GM13976 (cell line): ENCODE results near the gene NFATC4.

Source experiments
- DNase-seq: peaks from one replicate; pipeline ENCODE4 v3.0.0; 2012; ENCODE audit warnings: low spot score
- in situ Hi-C: fragments of 300-500 bp; cut with MboI; formaldehyde crosslinking; loops from one replicate; pipeline ENCODE4 v1.12.0; 2022; ENCODE audit warnings: low sequenced_read_pairs, mixed read lengths, inconsistent platforms; ENCODE audit not compliant: unreplicated experiment
- TF ChIP-seq, protein P1 (sequence below): IDR thresholded peaks from 2 replicates; pipeline ENCODE4 v1.5.1; 2012; ENCODE audit warnings: borderline replicate concordance, mild to moderate bottlenecking; ENCODE audit not compliant: insufficient read depth; ENCODE audit errors: extremely low read depth, missing control alignments, control extremely low read depth

Gene NFATC4

DNA sequence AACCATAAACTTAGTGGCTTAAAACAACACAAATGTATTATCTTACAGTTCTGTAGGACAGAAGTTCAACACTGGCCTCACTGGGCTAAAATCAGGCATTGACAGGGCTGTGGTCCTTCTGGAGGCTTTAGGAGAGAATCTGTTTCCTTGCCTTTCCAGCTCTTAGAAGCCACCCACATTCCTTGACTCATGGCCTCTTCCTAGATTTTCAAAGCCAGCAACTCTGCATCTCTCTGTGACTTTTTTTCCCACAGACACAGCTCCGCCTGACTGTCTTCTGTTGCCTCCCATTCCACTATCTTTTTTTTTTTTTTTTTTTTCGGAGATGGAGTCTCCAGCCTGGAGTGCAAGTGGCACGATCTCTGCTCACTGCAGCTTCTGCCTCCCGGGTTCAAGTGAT lies 11.8 kb upstream of the NFATC4 start:
- DNase-seq = no peak
- in situ Hi-C loops = no loop called here

DNA sequence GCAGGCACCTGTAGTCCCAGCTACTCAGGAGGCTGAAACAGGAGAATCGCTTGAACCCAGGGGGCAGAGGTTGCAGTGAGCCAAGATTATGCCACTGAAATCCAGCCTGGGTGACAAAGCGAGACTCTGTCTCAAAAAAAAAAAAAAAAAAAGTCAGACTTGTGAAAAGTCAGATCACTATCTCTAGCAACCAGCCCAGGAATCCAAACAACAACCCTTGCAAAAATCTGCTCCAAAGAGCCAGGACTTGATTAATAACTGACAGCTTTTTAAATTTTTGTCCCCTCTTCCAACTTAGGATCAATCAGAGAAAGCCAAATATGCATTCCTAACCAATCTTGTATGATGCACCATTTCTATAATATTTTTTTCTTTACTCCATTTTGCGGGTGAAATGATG lies 7.7 kb upstream of the NFATC4 start:
- TF ChIP-seq, protein P1, sequence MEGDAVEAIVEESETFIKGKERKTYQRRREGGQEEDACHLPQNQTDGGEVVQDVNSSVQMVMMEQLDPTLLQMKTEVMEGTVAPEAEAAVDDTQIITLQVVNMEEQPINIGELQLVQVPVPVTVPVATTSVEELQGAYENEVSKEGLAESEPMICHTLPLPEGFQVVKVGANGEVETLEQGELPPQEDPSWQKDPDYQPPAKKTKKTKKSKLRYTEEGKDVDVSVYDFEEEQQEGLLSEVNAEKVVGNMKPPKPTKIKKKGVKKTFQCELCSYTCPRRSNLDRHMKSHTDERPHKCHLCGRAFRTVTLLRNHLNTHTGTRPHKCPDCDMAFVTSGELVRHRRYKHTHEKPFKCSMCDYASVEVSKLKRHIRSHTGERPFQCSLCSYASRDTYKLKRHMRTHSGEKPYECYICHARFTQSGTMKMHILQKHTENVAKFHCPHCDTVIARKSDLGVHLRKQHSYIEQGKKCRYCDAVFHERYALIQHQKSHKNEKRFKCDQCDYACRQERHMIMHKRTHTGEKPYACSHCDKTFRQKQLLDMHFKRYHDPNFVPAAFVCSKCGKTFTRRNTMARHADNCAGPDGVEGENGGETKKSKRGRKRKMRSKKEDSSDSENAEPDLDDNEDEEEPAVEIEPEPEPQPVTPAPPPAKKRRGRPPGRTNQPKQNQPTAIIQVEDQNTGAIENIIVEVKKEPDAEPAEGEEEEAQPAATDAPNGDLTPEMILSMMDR = no peak
- in situ Hi-C loops = loop anchor here (10.0 kb wide), 1 partner anchor 75 kb away; no protein-coding TSS in a partner anchor
- no peak for DNase-seq

More for the DNA sequence above, 11.8 kb upstream of the NFATC4 start:
- TF ChIP-seq, protein P1 = no peak

DNA sequence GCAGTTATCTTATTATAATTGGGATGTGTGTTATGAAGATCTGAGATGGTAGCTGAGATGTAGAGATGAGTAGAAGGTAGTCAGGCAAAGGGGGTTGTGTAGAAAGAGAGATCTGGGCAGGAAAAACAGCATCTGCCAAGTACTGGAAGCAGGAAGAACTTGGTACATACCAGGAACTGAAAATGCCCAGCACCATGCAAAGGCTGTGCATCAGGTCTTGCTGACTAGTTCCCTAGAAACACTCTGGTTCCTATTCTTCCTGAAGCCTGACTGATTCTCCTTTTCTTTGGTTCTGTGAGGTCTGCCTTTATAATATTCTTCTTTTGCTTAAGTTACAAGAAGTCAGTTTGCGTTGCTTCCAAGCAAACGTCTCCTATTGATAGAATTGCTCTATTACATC lies 6.7 kb upstream of the NFATC4 start:
- in situ Hi-C loops = loop anchor here (10.0 kb wide), 1 partner anchor 73 kb away; no protein-coding TSS in a partner anchor
- TF ChIP-seq, protein P1 = no peak
- no peak for DNase-seq

DNA sequence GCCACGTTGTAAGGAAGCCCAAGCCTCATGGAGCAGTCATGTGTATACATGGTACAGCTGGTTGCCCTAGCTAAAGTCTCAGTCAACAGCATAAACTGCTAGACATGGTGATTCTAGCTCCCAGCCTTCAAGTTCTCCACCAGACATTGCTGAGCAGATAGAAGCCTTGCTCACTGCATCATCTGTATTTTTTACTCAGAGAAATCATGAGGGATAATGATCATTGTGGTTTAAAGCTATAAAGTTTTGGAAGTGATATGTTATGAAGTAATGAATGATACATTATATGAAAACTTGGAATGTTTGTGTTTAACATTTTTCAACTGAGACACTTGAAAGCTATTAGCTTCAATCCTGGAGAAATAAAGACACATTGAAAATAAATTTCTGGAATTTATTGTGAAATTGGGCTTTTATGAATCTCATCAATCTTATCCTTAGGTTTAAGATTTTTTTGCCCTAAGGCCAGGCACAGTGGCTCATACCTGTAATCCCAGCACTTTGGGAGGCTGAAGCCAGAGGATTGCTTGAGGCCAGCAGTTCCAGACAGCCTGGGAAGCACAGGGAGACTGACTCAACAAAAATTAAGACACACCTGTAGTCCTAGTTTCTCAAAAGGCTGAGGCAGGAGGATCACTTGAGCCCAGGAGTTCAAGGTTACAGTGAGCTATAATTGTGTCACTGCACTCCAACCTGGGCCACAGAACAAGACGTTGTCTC lies 5.6 kb upstream of the NFATC4 start:
- DNase-seq = no peak
- in situ Hi-C loops = loop anchor here (10.0 kb wide), 1 partner anchor 72 kb away; no protein-coding TSS in a partner anchor
- TF ChIP-seq, protein P1 = no peak

DNA sequence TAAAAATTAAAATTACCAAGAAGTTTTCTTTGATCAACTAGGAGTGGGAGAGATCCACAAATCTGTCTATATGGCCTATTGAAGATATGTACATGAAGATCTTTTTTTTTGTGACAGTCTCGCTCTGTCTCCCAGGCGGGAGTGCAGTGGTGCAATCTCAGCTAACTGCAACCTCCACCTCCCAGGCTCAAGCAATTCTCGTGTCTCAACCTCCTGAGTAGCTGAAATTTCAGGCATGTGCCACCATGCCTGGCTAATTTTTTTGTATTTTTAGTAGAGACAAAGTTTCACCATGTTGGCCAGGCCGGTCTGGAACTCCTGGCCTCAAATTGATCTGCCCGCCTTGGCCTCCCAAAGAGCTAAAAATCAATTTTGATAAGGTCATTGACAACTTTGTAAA lies 4.6 kb upstream of the NFATC4 start:
- in situ Hi-C loops = loop anchor here (10.0 kb wide), 1 partner anchor 71 kb away; no protein-coding TSS in a partner anchor
- DNase-seq = no peak
- TF ChIP-seq, protein P1 = no peak

DNA sequence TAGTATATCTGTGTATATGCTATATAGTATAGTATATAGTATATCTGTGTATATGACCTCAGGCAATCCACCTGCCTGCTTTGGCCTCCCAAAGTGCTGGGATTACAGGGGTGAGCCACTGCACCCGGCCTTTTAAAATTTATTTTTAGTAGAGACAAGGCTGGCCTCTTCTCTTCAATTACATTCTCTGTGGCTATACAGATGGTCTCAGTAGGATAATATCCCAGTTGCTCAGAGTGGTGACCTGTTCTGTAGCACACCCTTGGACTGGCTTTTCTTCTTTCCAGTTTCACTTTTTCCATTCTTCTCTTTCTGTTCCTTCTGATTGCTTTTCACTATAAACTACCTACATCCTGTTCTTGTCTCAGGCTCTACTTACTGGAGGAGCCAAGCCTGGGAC lies 3.1 kb upstream of the NFATC4 start:
- DNase-seq = no peak
- TF ChIP-seq, protein P1 = no peak
- in situ Hi-C loops = loop anchor here (10.0 kb wide), 1 partner anchor 70 kb away; no protein-coding TSS in a partner anchor
